NCI-H1694 treated with DMSO at 0.1 percent for 48 hours (cell line): ENCODE measurements around the gene ENPP6.

ENCODE experiments used
- DNase-seq: peaks from one replicate; lab custom pipeline; 2025; lab: John Stamatoyannopoulos, UW

ENPP6 gene

GRCh38 chr4:184190711-184191110 lies 27.0 kb downstream of the ENPP6 start:
- no peak for DNase-seq

- no peak for DNase-seq
Measured at GRCh38 chr4:184189966-184190365, 27.7 kb downstream of the ENPP6 start.

GRCh38 chr4:184188443-184189400 lies 29.0 kb downstream of the ENPP6 start:
- DNase-seq = no peak

- no peak for DNase-seq
Measured at GRCh38 chr4:184177271-184177670, 40.4 kb downstream of the ENPP6 start.

GRCh38 chr4:184174571-184175488 lies 42.8 kb downstream of the ENPP6 start:
- DNase-seq = no peak

- DNase-seq = no peak
Measured at GRCh38 chr4:184171011-184171410, 46.7 kb downstream of the ENPP6 start.

- DNase-seq = no peak
Measured at GRCh38 chr4:184169225-184169867, 48.3 kb downstream of the ENPP6 start.

- DNase-seq = no peak
Measured at GRCh38 chr4:184168406-184169019, 49.2 kb downstream of the ENPP6 start.

GRCh38 chr4:184167576-184167975 lies 50.1 kb downstream of the ENPP6 start:
- DNase-seq = no peak

- DNase-seq = no peak
Measured at GRCh38 chr4:184166736-184167135, 50.9 kb downstream of the ENPP6 start.

GRCh38 chr4:184165291-184165690 lies 52.4 kb downstream of the ENPP6 start:
- no peak for DNase-seq

GRCh38 chr4:184163813-184164212 lies 53.9 kb downstream of the ENPP6 start:
- DNase-seq = peak; percentile 23

- DNase-seq = no peak
Measured at GRCh38 chr4:184162596-184162995, 55.1 kb downstream of the ENPP6 start.

- no peak for DNase-seq
Measured at GRCh38 chr4:184157322-184157721, 60.4 kb downstream of the ENPP6 start.

GRCh38 chr4:184156163-184156920 lies 61.3 kb downstream of the ENPP6 start:
- no peak for DNase-seq

- DNase-seq = no peak
Measured at GRCh38 chr4:184154199-184154598, 63.5 kb downstream of the ENPP6 start.

- no peak for DNase-seq
Measured at GRCh38 chr4:184153781-184154180, 63.9 kb downstream of the ENPP6 start.

GRCh38 chr4:184151988-184152485 lies 65.6 kb downstream of the ENPP6 start:
- no peak for DNase-seq

GRCh38 chr4:184150102-184150839 lies 67.4 kb downstream of the ENPP6 start:
- no peak for DNase-seq
